ENCODE measurements around the gene ZNF469.

ZNF469 gene

DNA sequence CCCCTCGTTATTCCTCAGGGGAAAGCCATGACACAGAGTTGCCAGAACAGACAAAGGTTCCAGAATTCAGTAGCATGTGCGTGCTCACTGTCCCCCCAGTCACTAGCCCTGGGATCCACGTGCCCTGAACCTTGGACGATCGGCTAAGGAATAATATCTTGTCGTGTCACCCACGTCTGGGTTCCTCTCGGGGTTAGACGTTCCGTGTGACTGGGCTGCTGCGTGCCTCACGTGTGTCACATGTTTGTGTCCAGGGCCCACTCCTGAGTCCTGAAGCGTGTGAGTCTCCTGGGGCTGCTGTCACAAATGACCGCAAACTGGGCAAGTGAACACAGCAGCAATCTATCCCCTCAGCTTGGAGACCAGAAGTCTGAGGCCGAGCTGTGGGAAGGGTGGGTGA is 12.4 kb upstream of the ZNF469 start:
- H3K4me3 ChIP-seq (ENCODE audit: low read depth, low read length): no peak overlapping the region
- TF ChIP-seq, protein P1, sequence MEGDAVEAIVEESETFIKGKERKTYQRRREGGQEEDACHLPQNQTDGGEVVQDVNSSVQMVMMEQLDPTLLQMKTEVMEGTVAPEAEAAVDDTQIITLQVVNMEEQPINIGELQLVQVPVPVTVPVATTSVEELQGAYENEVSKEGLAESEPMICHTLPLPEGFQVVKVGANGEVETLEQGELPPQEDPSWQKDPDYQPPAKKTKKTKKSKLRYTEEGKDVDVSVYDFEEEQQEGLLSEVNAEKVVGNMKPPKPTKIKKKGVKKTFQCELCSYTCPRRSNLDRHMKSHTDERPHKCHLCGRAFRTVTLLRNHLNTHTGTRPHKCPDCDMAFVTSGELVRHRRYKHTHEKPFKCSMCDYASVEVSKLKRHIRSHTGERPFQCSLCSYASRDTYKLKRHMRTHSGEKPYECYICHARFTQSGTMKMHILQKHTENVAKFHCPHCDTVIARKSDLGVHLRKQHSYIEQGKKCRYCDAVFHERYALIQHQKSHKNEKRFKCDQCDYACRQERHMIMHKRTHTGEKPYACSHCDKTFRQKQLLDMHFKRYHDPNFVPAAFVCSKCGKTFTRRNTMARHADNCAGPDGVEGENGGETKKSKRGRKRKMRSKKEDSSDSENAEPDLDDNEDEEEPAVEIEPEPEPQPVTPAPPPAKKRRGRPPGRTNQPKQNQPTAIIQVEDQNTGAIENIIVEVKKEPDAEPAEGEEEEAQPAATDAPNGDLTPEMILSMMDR (IDR thresholded peaks at IDR 0.05; ENCODE audit: low read depth, low read length): no peak

DNA sequence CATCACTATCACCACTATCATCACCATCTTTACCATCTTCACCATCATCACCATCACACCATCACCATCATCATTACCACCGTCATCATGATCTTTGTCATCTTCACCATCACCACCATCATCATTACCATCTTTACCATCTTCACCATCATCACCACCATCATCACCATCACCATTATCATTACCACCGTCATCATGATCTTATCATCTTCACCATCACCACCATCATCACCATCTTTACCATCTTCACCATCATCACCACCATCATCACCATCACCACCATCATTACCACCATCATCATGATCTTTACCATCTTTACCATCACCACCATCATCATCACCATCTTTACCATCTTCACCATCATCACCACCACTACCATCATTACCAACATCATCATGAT is 10.2 kb upstream of the ZNF469 start:
- no peak overlapping the region for H3K4me3 ChIP-seq (ENCODE audit: low read depth, low read length)
- TF ChIP-seq, protein P1 (IDR thresholded peaks at IDR 0.05; ENCODE audit: low read depth, low read length): no peak

DNA sequence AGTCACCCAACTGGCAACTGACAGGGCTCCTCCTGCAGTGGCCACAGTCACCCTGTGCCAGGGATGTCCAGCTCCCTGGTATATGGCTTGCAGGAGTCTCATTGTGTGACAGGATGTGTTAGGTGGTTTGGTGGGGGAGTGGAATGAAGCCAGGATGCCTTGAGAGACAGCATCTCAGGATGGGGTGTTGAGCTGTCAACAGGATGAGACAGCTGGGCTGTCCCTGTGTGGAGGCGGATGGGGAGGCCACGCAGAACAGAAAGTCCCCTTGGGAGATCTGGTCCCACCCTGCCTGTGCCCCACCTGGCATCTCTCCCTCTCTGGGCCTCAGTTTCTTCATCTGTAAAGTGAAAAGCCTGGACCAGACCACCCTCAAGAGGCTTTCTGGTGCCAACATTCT is 9.5 kb upstream of the ZNF469 start:
- H3K4me3 ChIP-seq (ENCODE audit: low read depth, low read length): no peak overlapping the region
- TF ChIP-seq, protein P1 (IDR thresholded peaks at IDR 0.05; ENCODE audit: low read depth, low read length): no peak

DNA sequence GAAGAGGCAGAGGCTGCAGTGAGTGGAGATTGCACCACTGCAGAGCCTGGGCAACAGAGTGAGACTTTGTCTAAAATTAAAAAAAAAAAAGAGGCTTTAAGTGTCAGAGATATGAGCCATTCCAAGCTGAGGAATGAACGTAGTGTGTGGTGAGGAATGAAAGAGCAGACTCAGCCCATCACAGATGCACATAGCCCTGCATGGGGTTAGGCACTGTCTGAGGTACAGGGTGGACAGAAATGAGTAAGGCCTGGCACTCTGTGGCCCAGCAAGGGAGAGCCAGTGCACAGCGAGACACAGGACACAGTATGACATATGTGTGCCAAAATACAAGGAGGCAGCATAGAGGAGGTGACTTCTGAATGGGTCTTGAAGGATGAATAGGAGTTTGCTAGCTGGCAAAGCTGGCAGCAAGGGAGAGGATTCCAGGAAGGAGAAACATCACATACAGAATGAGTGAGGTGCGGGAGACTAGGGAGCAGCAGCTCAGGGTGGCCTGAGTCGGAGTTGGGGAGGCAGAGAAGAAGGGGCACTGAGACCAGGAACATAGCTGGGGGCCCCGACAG is 8.7 kb upstream of the ZNF469 start:
- no peak overlapping the region for H3K4me3 ChIP-seq (ENCODE audit: low read depth, low read length)
- TF ChIP-seq, protein P1 (IDR thresholded peaks at IDR 0.05; ENCODE audit: low read depth, low read length): no peak

DNA sequence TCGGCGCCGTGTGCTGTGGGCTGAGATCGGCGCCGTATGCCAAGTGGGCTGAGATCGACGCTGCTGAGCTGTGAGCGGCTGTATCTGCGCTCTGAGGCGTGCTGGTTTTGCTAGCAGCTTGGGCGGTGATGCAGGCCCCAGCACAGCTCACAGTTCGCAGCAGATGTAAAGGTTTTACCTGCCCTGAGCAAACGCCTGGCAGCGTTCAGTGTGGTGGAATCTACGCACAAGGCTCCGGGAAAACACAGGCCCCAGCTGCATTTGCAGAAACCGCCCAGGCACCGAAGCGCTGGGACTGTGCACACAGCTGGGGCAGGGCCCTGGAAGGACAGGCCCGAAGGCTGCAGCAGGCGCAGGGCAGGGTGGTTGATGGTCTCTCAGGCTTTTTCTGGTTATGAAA is 8.0 kb upstream of the ZNF469 start:
- H3K4me3 ChIP-seq (ENCODE audit: low read depth, low read length): no peak overlapping the region
- TF ChIP-seq, protein P1 (IDR thresholded peaks at IDR 0.05; ENCODE audit: low read depth, low read length): no peak

DNA sequence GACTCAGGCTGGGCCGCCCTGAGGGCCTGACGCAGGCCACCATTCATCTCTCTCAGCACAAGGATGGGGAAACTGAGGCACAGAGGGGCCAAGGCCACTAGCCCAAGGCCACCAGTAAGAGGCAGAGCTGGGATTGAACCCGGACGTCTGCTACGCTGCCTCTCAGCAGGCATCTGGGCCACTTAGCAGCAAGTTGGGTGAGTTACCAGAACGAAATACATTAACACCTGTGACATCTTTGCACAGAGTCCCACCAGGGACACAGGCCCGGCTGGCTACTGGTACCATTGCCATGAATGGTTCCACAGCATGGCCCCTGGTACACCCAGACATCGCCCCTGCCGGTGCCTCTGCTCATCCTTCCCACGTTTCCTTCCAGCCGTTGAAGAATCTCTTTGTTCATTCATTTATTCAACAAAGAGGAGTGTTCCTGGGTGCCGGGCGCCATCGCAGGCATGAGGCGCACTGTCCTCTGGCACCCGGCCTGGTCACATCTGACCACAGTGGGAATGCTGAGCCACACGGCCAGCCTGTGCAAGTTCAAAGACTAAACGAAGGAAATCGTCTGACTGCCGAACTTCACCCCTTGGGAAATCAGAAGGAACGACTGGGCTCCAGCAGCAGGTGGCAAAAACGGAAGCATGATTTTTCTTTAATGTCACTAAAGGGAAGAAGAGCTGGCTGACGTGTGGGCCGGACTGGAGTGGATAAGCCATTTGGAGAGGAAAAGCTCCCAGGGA is 7.4 kb upstream of the ZNF469 start:
- TF ChIP-seq, protein P1 (IDR thresholded peaks at IDR 0.05; ENCODE audit: low read depth, low read length): no peak
- no peak overlapping the region for H3K4me3 ChIP-seq (ENCODE audit: low read depth, low read length)

DNA sequence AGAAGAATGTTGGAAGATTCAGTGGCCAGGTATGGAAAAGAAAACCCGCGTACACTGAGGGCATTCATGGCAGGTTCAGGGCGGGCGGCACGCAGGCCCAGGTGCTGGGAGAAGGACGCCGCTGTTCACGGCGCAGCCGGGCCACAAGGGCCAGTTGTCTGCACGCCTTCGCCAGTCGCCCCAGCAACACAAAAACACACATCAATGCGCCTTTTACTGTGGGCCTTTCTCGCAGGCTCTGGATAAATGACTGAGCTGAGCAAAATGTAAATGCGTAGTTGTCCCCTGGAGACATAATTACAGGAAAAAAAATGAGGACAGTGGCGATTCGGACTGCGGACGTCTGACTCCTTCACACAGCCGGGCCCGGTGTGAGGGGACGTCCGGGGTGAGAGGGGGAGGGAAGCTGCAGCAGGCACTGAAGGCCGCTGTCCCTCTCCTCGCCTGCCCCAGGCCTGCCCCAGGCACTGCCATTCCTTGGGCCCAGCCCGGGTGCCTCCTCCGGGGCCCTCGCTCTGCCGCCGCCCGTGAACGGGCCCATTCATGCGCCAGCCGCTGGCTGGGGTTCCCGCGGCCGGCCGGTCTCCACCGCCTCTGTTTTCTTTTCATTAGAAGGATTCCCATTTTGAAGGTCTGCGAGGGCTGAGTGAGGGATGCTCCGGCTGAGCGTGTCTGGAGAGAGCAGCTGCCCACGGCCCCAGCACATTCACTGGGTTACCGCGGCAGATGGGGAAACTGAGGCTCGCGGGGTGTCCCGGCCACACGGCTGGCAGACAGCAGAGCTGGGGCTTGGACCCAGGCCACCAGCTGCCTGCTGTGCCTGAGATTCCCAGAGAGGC is 6.5 kb upstream of the ZNF469 start:
- TF ChIP-seq, protein P1 (IDR thresholded peaks at IDR 0.05; ENCODE audit: low read depth, low read length): no peak
- H3K4me3 ChIP-seq (ENCODE audit: low read depth, low read length): no peak overlapping the region
